ENCODE results near the gene GCDH. TPM values are rescaled to one million over a fixed set of nuclear protein-coding genes. Genes with fewer than 3 reads are reported as not detected.

GCDH gene
- total and polyA plus RNA-seq, 2 of the 8 experiments (the other 6 are each of a cell fraction or from before 2014, with no cell fraction given), result 67.3 to 89.4 TPM

- Histone ChIP-seq H3K4me3 (ENCODE audit: extremely low read depth in 1 of 4, insufficient read depth in 2 of 4, low read depth in 3 of 4, low read length in 4 of 4) (no peak overlapping the region), H4K91ac (replicated peaks; ENCODE audit: insufficient read length, low read length) (no peak overlapping the region), H3K4ac (replicated peaks; ENCODE audit: insufficient read length, low read depth, low read length) (no peak overlapping the region), H2AFZ (ENCODE audit: low read length) (no peak overlapping the region), H3K14ac (ENCODE audit: insufficient read length) (no peak overlapping the region), H2BK120ac (replicated peaks; ENCODE audit: low read depth, low read length) (no peak overlapping the region), H3K9me3 (ENCODE audit: insufficient read depth in 2 of 2, low read depth in 1 of 2, low read length in 1 of 2) (no peaks in the 10 kb centered on the region), H3K9ac (replicated peaks in 1 of 4; ENCODE audit: extremely low read depth in 1 of 4, low read depth in 3 of 4, low read length in 3 of 4) (no peak overlapping the region), H3K23me2 (ENCODE audit: low read depth, low read length) (peaks cover 11% of the 10 kb centered on the region; the same call in 1 of the 2 replicates), H3K4me2 (ENCODE audit: insufficient read depth in 1 of 2, low read depth in 2 of 2, low read length in 2 of 2) (no peak overlapping the region; a peak in 1 of 4 replicates), H4K20me1 (replicated peaks in 1 of 2; ENCODE audit: control insufficient read depth in 1 of 2, insufficient read depth in 2 of 2, low read length in 2 of 2) (peaks cover 12 to 18% of the 10 kb centered on the region in 2 experiments), H2BK5ac (ENCODE audit: low read depth, low read length) (no peak overlapping the region), H4K8ac (ENCODE audit: extremely low read depth, insufficient read depth, low read length) (no peak overlapping the region), H3K79me2 (ENCODE audit: control insufficient read depth in 1 of 2, insufficient read depth in 2 of 2, low read length in 2 of 2) (peaks cover 13 to 26% of the 10 kb centered on the region in 2 experiments), H3K23ac (ENCODE audit: insufficient read length) (no peak overlapping the region), H2BK20ac (ENCODE audit: low read length) (no peak overlapping the region), H3K27ac (ENCODE audit: low read depth, low read length) (no peak overlapping the region), H3K27me3 (replicated peaks in 1 of 4; ENCODE audit: control insufficient read depth in 3 of 4, extremely low read depth in 1 of 4, insufficient read depth in 3 of 4, low read length in 3 of 4) (no peaks in the 10 kb centered on the region), H3K36me3 (ENCODE audit: control insufficient read depth in 2 of 4, insufficient read depth in 4 of 4, low read length in 3 of 4) (peaks cover 19 to 57% (median 38%) of the 10 kb centered on the region in 4 experiments), H3K79me1 (ENCODE audit: low read depth, low read length) (no peaks in the 10 kb centered on the region; the same call in 1 of the 2 replicates), H2AK5ac (ENCODE audit: low read depth, low read length) (no peak overlapping the region), H2BK15ac (ENCODE audit: low read length) (no peak overlapping the region), H3K56ac (replicated peaks; ENCODE audit: insufficient read length, low read depth, low read length) (no peak overlapping the region), H3K18ac (ENCODE audit: extremely low read depth, low read length) (no peak overlapping the region), H2BK12ac (ENCODE audit: low read depth, low read length) (no peak overlapping the region), H3K4me1 (replicated peaks in 1 of 4; ENCODE audit: control insufficient read depth in 3 of 4, insufficient read depth in 4 of 4, low read length in 3 of 4) (peaks cover 0 to 23% (median 13%) of the 10 kb centered on the region in 4 experiments; a peak in 6 of 7 replicates), H4K5ac (ENCODE audit: insufficient read length, low read depth, low read length) (no peak overlapping the region)
- 92% methylated on average over 2 of the region's 2 CpGs; no CpG with 5 or more reads in 1 of the 2 experiments for WGBS, 2 experiments (ENCODE audit: extremely low coverage in 1 of 2, insufficient coverage in 1 of 2, insufficient read length in 1 of 2, insufficient replicate concordance in 2 of 2, low coverage in 1 of 2, low lambda C conversion rate in 2 of 2, missing lambda C conversion rate in 1 of 2)
- DNase-seq (ENCODE audit: low read depth in 1 of 2, low spot score in 2 of 2) (no peak), FAIRE-seq (no peak)
- CTCF ChIA-PET (ENCODE audit: partially characterized antibody), result interaction anchor here (0.9 kb wide), 1 partner anchor 86 kb away, joined by 3 read pairs; no protein-coding TSS in a partner anchor
- POLR2A ChIA-PET (ENCODE audit: partially characterized antibody), result interaction anchor here (0.9 to 1.7 kb wide), 4 partner anchors 11 to 42 kb away, joined by 3 to 6 read pairs (median 4); no protein-coding TSS in a partner anchor
- TF ChIP-seq RBBP5 (IDR thresholded peaks at IDR 0.05; ENCODE audit: borderline replicate concordance, low read depth, low read length) (no peak), POLR2A (IDR thresholded peaks at IDR 0.05; ENCODE audit: control extremely low read depth in 1 of 2, low read depth in 2 of 2, low read length in 2 of 2) (peak; percentile 37 to 41; a peak in 1 of 3 replicates)
Measured at GRCh38 chr19:12940897-12941296, 49.9 kb downstream of the GCDH start.
